Measurements from ENCODE around the gene FSCN2.

FSCN2 gene

GRCh38 chr17:81512562-81513371 is 15.4 kb upstream of the FSCN2 start, which contains the start of gene ACTG1:
Gene ACTG1 (minus strand): TSS chr17:81512799. CDS start chr17:81512354, 445 bp downstream.
- POLR2A ChIA-PET (ENCODE audit: low non-redundant PET): interaction anchor here (0.6 kb wide), 2 partner anchors 20 to 92 kb away, joined by 3 to 4 read pairs; no protein-coding TSS in a partner anchor

GRCh38 chr17:81513372-81513752 is 14.8 kb upstream of the FSCN2 start:
- no peak for TF ChIP-seq CTCF (conservative IDR thresholded peaks at IDR 0.05; ENCODE audit: low read depth)
- ChIA-PET CTCF (interaction anchor here (0.5 kb wide), 1 partner anchor 786 kb away, joined by 3 read pairs; no protein-coding TSS in a partner anchor), POLR2A (ENCODE audit: low non-redundant PET) (interaction anchor here (0.6 kb wide), 1 partner anchor 93 kb away, joined by 3 read pairs; no protein-coding TSS in a partner anchor)
- peak; percentile 54 for DNase-seq (ENCODE audit: low spot score)
- H3K27ac ChIP-seq: peak overlapping the region; percentile 99

More at GRCh38 chr17:81512562-81513371, 15.4 kb upstream of the FSCN2 start, which contains the start of gene ACTG1:
- CTCF ChIA-PET: interaction anchor here (0.5 kb wide), 1 partner anchor 787 kb away, joined by 3 read pairs; no protein-coding TSS in a partner anchor
- TF ChIP-seq CTCF (conservative IDR thresholded peaks at IDR 0.05; ENCODE audit: low read depth): no peak
- peak; percentile 92 for DNase-seq (ENCODE audit: low spot score)
- H3K27ac ChIP-seq: peak within 1 kb of the TSS; percentile 99

- ChIA-PET CTCF (no interaction called here), POLR2A (ENCODE audit: low non-redundant PET) (interaction anchor here (0.6 kb wide), 1 partner anchor 42 kb away, joined by 3 read pairs; no protein-coding TSS in a partner anchor)
- no peak for TF ChIP-seq CTCF (conservative IDR thresholded peaks at IDR 0.05; ENCODE audit: low read depth)
- H3K27ac ChIP-seq: peak overlapping the region; percentile 99
- peak; percentile 45 for DNase-seq (ENCODE audit: low spot score)
These were observed 14.3 kb upstream of the FSCN2 start for GRCh38 chr17:81513753-81514488.

GRCh38 chr17:81514489-81514738 is 13.8 kb upstream of the FSCN2 start:
- ChIA-PET POLR2A (ENCODE audit: low non-redundant PET) (interaction anchor here (0.6 kb wide), 1 partner anchor 41 kb away, joined by 3 read pairs; no protein-coding TSS in a partner anchor), CTCF (no interaction called here)
- peak overlapping the region; percentile 99 for H3K27ac ChIP-seq
- no peak for TF ChIP-seq CTCF (conservative IDR thresholded peaks at IDR 0.05; ENCODE audit: low read depth)
- DNase-seq (ENCODE audit: low spot score): no peak

GRCh38 chr17:81514739-81515529 is 13.2 kb upstream of the FSCN2 start:
- no peak for TF ChIP-seq CTCF (conservative IDR thresholded peaks at IDR 0.05; ENCODE audit: low read depth)

More at GRCh38 chr17:81514739-81515529, 13.2 kb upstream of the FSCN2 start:
- H3K27ac ChIP-seq: peak overlapping the region; percentile 99
- POLR2A ChIA-PET (ENCODE audit: low non-redundant PET): interaction anchor here (0.5 to 1.1 kb wide), 2 partner anchors 37 to 70 kb away, joined by 3 to 9 read pairs; no protein-coding TSS in a partner anchor
- CTCF ChIA-PET: no interaction called here
- DNase-seq (ENCODE audit: low spot score): peak; percentile 74
